ENCODE measurements around the gene GLYATL1. TPM values are rescaled to one million over a fixed set of nuclear protein-coding genes. Genes with fewer than 3 reads are reported as not detected.

GLYATL1 gene
- total RNA-seq (2014; rRNA removed; shearing (Covaris generic)) = not detected in 2 replicates

- in situ Hi-C loops (cut with HindIII; ENCODE audit: low sequenced_read_pairs) = no loop called here
- no peak for DNase-seq (ENCODE audit: low spot score)
Measured at GRCh38 chr11:58939277-58939676, at the start of gene GLYATL1. TSS of gene GLYATL1 (plus strand) at chr11:58939488. CDS start at chr11:58947088, 7,600 bp downstream.

- in situ Hi-C loops (cut with HindIII; ENCODE audit: low sequenced_read_pairs) = no loop called here
Measured at GRCh38 chr11:58893899-58894298, 45.4 kb upstream of the GLYATL1 start.

GRCh38 chr11:58898106-58898505 is 41.2 kb upstream of the GLYATL1 start:
- DNase-seq (ENCODE audit: low spot score) = no peak
- in situ Hi-C loops (cut with HindIII; ENCODE audit: low sequenced_read_pairs) = no loop called here

More at GRCh38 chr11:58893899-58894298, 45.4 kb upstream of the GLYATL1 start:
- no peak for DNase-seq (ENCODE audit: low spot score)

- in situ Hi-C loops (cut with HindIII; ENCODE audit: low sequenced_read_pairs) = no loop called here
- peak; percentile 45 for DNase-seq (ENCODE audit: low spot score)
Measured at GRCh38 chr11:58900479-58901420, 38.5 kb upstream of the GLYATL1 start.

- DNase-seq (ENCODE audit: low spot score) = no peak
- in situ Hi-C loops (cut with HindIII; ENCODE audit: low sequenced_read_pairs) = no loop called here
Measured at GRCh38 chr11:58902881-58903280, 36.4 kb upstream of the GLYATL1 start.

GRCh38 chr11:58905011-58905720 is 34.1 kb upstream of the GLYATL1 start:
- peak; percentile 2 for DNase-seq (ENCODE audit: low spot score)
- in situ Hi-C loops (cut with HindIII; ENCODE audit: low sequenced_read_pairs) = no loop called here

GRCh38 chr11:58905721-58906547 is 33.4 kb upstream of the GLYATL1 start:
- peak; percentile 42 for DNase-seq (ENCODE audit: low spot score)
- in situ Hi-C loops (cut with HindIII; ENCODE audit: low sequenced_read_pairs) = no loop called here

GRCh38 chr11:58907780-58908179 is 31.5 kb upstream of the GLYATL1 start:
- DNase-seq (ENCODE audit: low spot score) = no peak
- in situ Hi-C loops (cut with HindIII; ENCODE audit: low sequenced_read_pairs) = no loop called here

GRCh38 chr11:58912124-58912523 is 27.2 kb upstream of the GLYATL1 start:
- DNase-seq (ENCODE audit: low spot score) = no peak
- in situ Hi-C loops (cut with HindIII; ENCODE audit: low sequenced_read_pairs) = no loop called here

GRCh38 chr11:58913685-58914084 is 25.6 kb upstream of the GLYATL1 start:
- DNase-seq (ENCODE audit: low spot score) = no peak
- in situ Hi-C loops (cut with HindIII; ENCODE audit: low sequenced_read_pairs) = no loop called here

- no peak for DNase-seq (ENCODE audit: low spot score)
- in situ Hi-C loops (cut with HindIII; ENCODE audit: low sequenced_read_pairs) = no loop called here
Measured at GRCh38 chr11:58914821-58915543, 24.3 kb upstream of the GLYATL1 start.

- DNase-seq (ENCODE audit: low spot score) = no peak
- in situ Hi-C loops (cut with HindIII; ENCODE audit: low sequenced_read_pairs) = no loop called here
Measured at GRCh38 chr11:58916637-58917036, 22.7 kb upstream of the GLYATL1 start.

- in situ Hi-C loops (cut with HindIII; ENCODE audit: low sequenced_read_pairs) = no loop called here
- no peak for DNase-seq (ENCODE audit: low spot score)
Measured at GRCh38 chr11:58917159-58917783, 22.0 kb upstream of the GLYATL1 start.

- DNase-seq (ENCODE audit: low spot score) = no peak
- in situ Hi-C loops (cut with HindIII; ENCODE audit: low sequenced_read_pairs) = no loop called here
Measured at GRCh38 chr11:58919561-58919960, 19.7 kb upstream of the GLYATL1 start.

- no peak for DNase-seq (ENCODE audit: low spot score)
- in situ Hi-C loops (cut with HindIII; ENCODE audit: low sequenced_read_pairs) = no loop called here
Measured at GRCh38 chr11:58919980-58920379, 19.3 kb upstream of the GLYATL1 start.

- in situ Hi-C loops (cut with HindIII; ENCODE audit: low sequenced_read_pairs) = no loop called here
- peak; percentile 9 for DNase-seq (ENCODE audit: low spot score)
Measured at GRCh38 chr11:58921778-58922390, 17.4 kb upstream of the GLYATL1 start.

- DNase-seq (ENCODE audit: low spot score) = no peak
- in situ Hi-C loops (cut with HindIII; ENCODE audit: low sequenced_read_pairs) = no loop called here
Measured at GRCh38 chr11:58922479-58922878, 16.8 kb upstream of the GLYATL1 start.

GRCh38 chr11:58923300-58923788 is 15.9 kb upstream of the GLYATL1 start:
- DNase-seq (ENCODE audit: low spot score) = peak; percentile 14
- in situ Hi-C loops (cut with HindIII; ENCODE audit: low sequenced_read_pairs) = no loop called here
